AG09319 (cell line): Measurements from ENCODE around the gene RELT.

Experiments
- DNase-seq: peaks from one replicate; pipeline ENCODE4 v3.0.0-alpha.2; 2010; ENCODE audit warnings: low read depth; ENCODE audit errors: extremely low read depth
- CTCF ChIP-seq: IDR thresholded peaks from 2 replicates; pipeline ENCODE4 v1.5.1; 2011; ENCODE audit warnings: low read depth, mild to moderate bottlenecking, inconsistent platforms, low read length, moderate library complexity

Gene RELT

GRCh38 chr11:73349633-73350032 lies 26.6 kb upstream of the RELT start:
- TF ChIP-seq CTCF = no peak
- DNase-seq = no peak

DNA sequence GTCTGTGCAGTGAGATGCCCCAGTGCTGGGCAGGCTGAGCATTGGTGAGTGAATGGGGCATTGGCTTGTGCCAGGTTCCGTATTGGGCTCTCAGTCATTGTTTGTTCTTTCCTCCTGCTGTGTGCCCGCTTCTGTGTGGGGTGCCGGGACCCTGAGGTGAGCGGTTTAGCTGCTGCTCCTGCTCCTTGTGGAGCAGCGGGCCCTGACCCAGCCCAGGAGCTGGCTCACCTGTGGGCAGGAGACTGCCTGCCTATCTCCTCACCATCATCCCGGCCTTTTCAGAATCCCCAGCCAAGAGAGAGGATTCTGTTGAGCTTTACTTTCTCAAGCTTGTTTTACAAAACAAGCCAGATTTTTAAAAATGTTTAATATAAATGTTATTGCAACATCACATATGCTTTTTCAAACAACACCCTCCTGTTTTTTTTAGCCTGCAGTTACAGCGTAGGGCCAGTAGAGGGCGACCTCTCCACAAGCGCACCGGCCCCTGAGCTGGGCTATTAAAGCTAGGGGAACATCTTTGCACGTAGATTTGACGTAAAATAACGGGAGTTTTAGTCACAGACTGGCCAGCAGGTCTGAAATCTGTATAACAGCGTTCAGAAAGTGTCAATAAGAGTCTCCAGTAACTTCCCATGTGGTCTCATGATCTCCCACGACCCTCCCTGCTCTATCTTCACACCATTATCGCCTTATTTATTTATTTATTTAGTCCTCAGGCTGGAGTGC lies 25.1 kb upstream of the RELT start:
- peak; percentile 52 for DNase-seq
- no peak; the same call in none of the 2 replicates for TF ChIP-seq CTCF

GRCh38 chr11:73353422-73353821 lies 22.8 kb upstream of the RELT start:
- DNase-seq = no peak
- TF ChIP-seq CTCF = no peak

DNA sequence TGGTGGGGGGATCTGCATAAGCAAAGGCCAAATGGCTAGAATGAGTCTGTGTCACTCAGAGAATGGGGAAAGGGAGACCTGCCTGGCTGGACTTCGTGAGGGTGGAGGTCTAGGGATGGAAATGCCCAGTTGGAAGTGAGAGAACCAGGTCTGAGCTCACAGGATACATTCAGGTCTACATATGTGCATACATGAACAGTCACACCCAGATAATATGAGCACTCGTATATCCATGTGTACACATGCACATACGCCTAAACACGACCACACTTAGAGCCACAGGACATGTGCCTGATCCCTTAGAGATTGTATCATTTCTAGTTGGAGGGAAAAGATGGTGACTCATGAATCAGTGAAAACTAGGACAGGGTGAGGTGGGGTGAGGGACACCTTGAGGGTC lies 21.1 kb upstream of the RELT start:
- TF ChIP-seq CTCF = no peak
- no peak for DNase-seq

DNA sequence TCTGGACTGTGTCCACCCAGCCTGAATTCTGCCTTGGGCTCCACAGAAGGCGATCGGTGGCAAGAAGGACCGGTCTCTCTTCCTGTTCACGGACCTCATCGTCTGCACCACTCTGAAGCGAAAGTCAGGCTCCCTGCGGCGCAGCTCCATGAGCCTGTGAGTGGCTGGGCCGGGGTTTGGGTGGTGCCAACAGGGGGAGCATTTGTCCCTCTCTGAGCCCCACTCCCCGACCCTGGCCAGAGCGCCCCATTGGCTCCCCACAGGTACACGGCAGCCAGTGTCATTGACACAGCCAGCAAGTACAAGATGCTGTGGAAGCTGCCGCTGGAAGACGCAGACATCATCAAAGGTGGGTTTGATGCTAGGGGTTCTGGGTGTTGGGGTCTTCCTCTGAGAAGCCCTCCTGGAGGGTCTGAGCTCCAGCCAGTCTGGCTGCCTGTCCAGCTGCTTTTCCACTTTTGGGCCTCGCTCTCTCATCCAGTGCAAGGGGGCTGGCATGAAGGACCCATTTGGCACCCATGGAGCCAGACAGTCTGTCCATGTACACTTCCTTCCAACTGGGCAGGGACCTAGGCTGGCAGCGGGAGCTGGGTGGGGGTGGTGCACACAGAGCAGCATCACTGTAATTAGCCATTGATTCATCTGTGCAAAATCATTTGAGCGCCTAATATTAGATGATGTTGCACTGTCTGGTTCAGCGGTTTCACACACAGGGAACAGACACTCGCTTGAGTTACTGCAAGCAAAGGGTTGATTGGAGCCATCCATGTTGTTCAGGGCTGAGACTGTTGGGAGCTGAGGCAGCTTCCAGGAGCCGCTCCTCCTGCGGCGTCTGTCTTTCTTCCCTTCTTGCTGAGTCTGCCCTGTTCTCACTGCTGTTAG lies 19.0 kb upstream of the RELT start:
- no peak for TF ChIP-seq CTCF
- no peak for DNase-seq

- DNase-seq = no peak
- TF ChIP-seq CTCF = no peak
These were observed 18.1 kb upstream of the RELT start for GRCh38 chr11:73358071-73358470.

GRCh38 chr11:73359341-73359740 lies 16.9 kb upstream of the RELT start:
- no peak for DNase-seq
- TF ChIP-seq CTCF = no peak
